Naive thymus-derived CD4-positive, alpha-beta T cell (primary cell): ENCODE measurements around the gene DYSF. TPM values are rescaled to one million over a fixed set of nuclear protein-coding genes. Genes with fewer than 3 reads are reported as not detected.

Experiments used
- ATAC-seq: fragments of 150-1000 bp; cut with Tn5 transposase; 2 replicates; pipeline ENCODE4 v1.10.0; 2021; ENCODE audit warnings: mild to moderate bottlenecking, moderate library complexity
- CTCF ChIA-PET: fragments of 350-600 bp; sonication (Branson Sonifier 250); formaldehyde crosslinking; loops from one replicate; lab custom pipeline; 2021; ENCODE audit warnings: antibody characterized with exemption; lab: Charles Lee
- POLR2A ChIA-PET: fragments of 350-600 bp; sonication (Branson Sonifier 250); formaldehyde crosslinking; loops from one replicate; lab custom pipeline; 2021; ENCODE audit warnings: antibody characterized with exemption, inconsistent platforms; lab: Charles Lee
- DNase-seq, 9 donors: peaks; one replicate each; pipeline versions ENCODE4 v3.0.0 to v3.0.0-alpha.2; 2020 to 2022; ENCODE audit warnings: mixed read lengths in 1 of 9
- H3K27ac ChIP-seq: one replicate; pipeline ENCODE4 v1.7.0; 2013; ENCODE audit warnings: mild to moderate bottlenecking, low read depth, low read length, moderate library complexity
- H3K27me3 ChIP-seq, 2 donors: one replicate each; pipeline ENCODE4 v1.7.0; 2013; ENCODE audit warnings: low read length in 2 of 2, mild to moderate bottlenecking in 2 of 2, moderate library complexity in 2 of 2; ENCODE audit not compliant: control insufficient read depth in 2 of 2, insufficient read depth in 2 of 2
- H3K36me3 ChIP-seq, 3 experiments: 1 replicate in 2 of 3; 2 replicates in 1 of 3; pipeline ENCODE4 v1.7.0; 2013; ENCODE audit warnings: low read length in 3 of 3, mild to moderate bottlenecking in 3 of 3, moderate library complexity in 1 of 3; ENCODE audit not compliant: insufficient read depth in 3 of 3, control insufficient read depth in 2 of 3
- H3K4me1 ChIP-seq, 2 donors: one replicate each; pipeline ENCODE4 v1.7.0; 2013; ENCODE audit warnings: low read length in 2 of 2, mild to moderate bottlenecking in 2 of 2, moderate library complexity in 1 of 2; ENCODE audit not compliant: control insufficient read depth in 2 of 2, insufficient read depth in 2 of 2
- H3K4me3 ChIP-seq: 2 replicates; pipeline ENCODE4 v1.7.0; 2013; ENCODE audit warnings: mild to moderate bottlenecking, low read length
- H3K9me3 ChIP-seq, 3 experiments: 1 replicate in 2 of 3; 2 replicates in 1 of 3; pipeline ENCODE4 v1.7.0; 2013; ENCODE audit warnings: low read length in 3 of 3; ENCODE audit not compliant: control insufficient read depth in 2 of 3
- H3K27ac Mint-ChIP-seq, 9 donors: one replicate each; pipeline ENCODE4 v1.8.0; 2020 to 2022; ENCODE audit warnings: mixed read lengths in 9 of 9, mild to moderate bottlenecking in 8 of 9, moderate library complexity in 5 of 9, inconsistent platforms in 2 of 9
- H3K27me3 Mint-ChIP-seq, 5 donors: one replicate each; pipeline ENCODE4 v1.8.0; 2021 to 2022; ENCODE audit warnings: mixed read lengths in 5 of 5, mild to moderate bottlenecking in 1 of 5
- H3K36me3 Mint-ChIP-seq, 5 donors: one replicate each; pipeline ENCODE4 v1.8.0; 2020 to 2022; ENCODE audit warnings: mixed read lengths in 5 of 5, mild to moderate bottlenecking in 3 of 5, inconsistent platforms in 1 of 5
- H3K4me1 Mint-ChIP-seq, 7 donors: one replicate each; pipeline ENCODE4 v1.8.0; 2020 to 2022; ENCODE audit warnings: mixed read lengths in 7 of 7, mild to moderate bottlenecking in 3 of 7, inconsistent platforms in 1 of 7
- H3K4me3 Mint-ChIP-seq, 10 donors: one replicate each; pipeline ENCODE4 v1.8.0; 2020 to 2022; ENCODE audit warnings: mild to moderate bottlenecking in 10 of 10, mixed read lengths in 10 of 10, moderate library complexity in 6 of 10, inconsistent platforms in 2 of 10
- H3K9me3 Mint-ChIP-seq, 11 donors: one replicate each; pipeline ENCODE4 v1.8.0; 2020 to 2022; ENCODE audit warnings: mixed read lengths in 11 of 11, mild to moderate bottlenecking in 4 of 11, inconsistent platforms in 1 of 11, moderate library complexity in 1 of 11
- intact Hi-C, 2 donors: fragments of 100-400 bp; cut with micrococcal nuclease; formaldehyde crosslinking; loops; one replicate each; pipeline ENCODE4 v1.15.1; 2023
- polyA plus RNA-seq, 2 donors: library from polyadenylated mRNA; unstranded; fragments of 300-500 nt; fragmentation: Illumina TruSeq; gene quantifications; one replicate each; pipeline ENCODE4 v1.2.3, GENCODE V29; 2021
- total RNA-seq, 6 experiments: library from RNA in 5 of 6; stranded (reverse) in 5 of 6; gene quantifications; 1 replicate in 5 of 6; 2 replicates in 1 of 6; pipeline ENCODE4 v1.2.3 and lab custom pipeline; 2021 to 2026

The DYSF gene
- total and polyA plus RNA-seq, 7 experiments from 2014 or later, result 0.14 to 28.2 (median 0.32) TPM; not detected in 2

- CTCF ChIA-PET, result no interaction called here
- H3K4me1 ChIP-seq, result no peaks in the 10 kb centered on the region
- peaks cover 0 to 47% (median 24%) of the 10 kb centered on the region in 5 donors for H3K27me3 Mint-ChIP-seq
These were observed 149.2 kb downstream of the DYSF start for GRCh38 chr2:71602581-71602980.

GRCh38 chr2:71603311-71603811 lies 150.0 kb downstream of the DYSF start:
- DNase-seq, result no peak
- H3K4me1 Mint-ChIP-seq, result peaks cover 0 to 16% (median 5%) of the 10 kb centered on the region in 7 donors
- peak overlapping the region in 1 of 9 donors; percentile 51 for H3K27ac Mint-ChIP-seq
- no peaks in the 10 kb centered on the region for H3K27me3 ChIP-seq
- H3K4me3 Mint-ChIP-seq, result peak overlapping the region in 1 of 10 donors; percentile 71
- intact Hi-C loops, result no loop called here
- ChIA-PET POLR2A (no interaction called here), CTCF (no interaction called here)
- H3K4me1 ChIP-seq, result no peaks in the 10 kb centered on the region
- H3K9me3 ChIP-seq, result no peaks in the 10 kb centered on the region
- no peak for ATAC-seq
- peaks cover 0 to 2% (median 0%) of the 10 kb centered on the region in 11 donors for H3K9me3 Mint-ChIP-seq
- H3K4me3 ChIP-seq, result no peak overlapping the region
- no peaks in the 10 kb centered on the region for H3K36me3 ChIP-seq
- no peaks in the 10 kb centered on the region for H3K36me3 Mint-ChIP-seq
- no peak overlapping the region for H3K27ac ChIP-seq
- H3K27me3 Mint-ChIP-seq, result peaks cover 0 to 47% (median 23%) of the 10 kb centered on the region in 5 donors

More at GRCh38 chr2:71602581-71602980, 149.2 kb downstream of the DYSF start:
- POLR2A ChIA-PET, result no interaction called here
- Mint-ChIP-seq H3K4me1 (peaks cover 0 to 16% (median 5%) of the 10 kb centered on the region in 7 donors), H3K36me3 (no peaks in the 10 kb centered on the region), H3K4me3 (no peak overlapping the region), H3K9me3 (peaks cover 0 to 2% (median 0%) of the 10 kb centered on the region in 11 donors), H3K27ac (no peak overlapping the region)
- Histone ChIP-seq H3K27me3 (no peaks in the 10 kb centered on the region), H3K4me3 (no peak overlapping the region), H3K27ac (no peak overlapping the region), H3K36me3 (no peaks in the 10 kb centered on the region), H3K9me3 (no peaks in the 10 kb centered on the region)
- ATAC-seq (no peak), DNase-seq (no peak)
- intact Hi-C loops, result no loop called here

DNA sequence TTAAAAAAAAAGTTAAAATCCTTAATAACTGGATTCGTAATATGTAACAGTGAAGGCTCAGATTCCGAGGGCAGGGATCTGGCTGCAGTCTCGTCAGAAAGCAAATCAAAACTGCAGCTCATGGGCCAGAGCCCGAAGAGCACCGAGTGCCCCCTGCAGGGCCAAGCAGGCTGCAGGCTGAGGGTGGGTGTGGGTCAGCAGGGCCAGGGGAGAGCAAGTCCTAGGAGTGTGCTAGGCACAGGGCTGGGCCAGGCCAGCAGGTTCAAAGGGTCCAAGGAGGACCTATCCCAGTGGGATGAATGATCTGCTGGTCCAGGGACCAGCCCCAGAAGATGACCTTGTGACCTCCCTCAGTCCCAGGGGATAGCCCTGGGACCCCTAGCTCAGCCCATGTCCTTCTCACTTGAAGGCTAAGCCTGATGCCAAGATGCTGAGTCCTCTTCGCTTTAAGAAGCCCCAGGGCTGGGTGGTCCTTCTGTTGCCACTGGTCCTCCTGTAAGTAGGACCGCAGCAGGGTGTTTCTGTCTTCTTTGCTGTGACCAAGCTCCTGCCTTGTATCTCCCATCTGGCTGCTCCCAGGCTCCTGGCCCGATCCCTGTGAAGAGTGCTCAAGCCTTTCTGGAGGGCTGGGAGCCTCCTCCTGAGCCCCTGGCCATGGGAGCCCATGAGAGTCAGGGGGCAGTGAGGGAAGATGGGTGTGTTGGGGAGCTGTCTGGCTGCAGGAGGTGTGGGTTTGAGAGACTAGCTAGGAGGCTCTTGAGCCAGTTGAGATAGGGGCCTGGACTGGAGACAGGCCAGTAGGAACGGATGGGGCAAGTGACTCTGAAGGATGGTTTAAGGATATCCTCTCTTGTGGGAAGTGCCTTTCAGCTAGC lies 150.7 kb downstream of the DYSF start:
- Mint-ChIP-seq H3K4me1 (peaks cover 0 to 16% (median 5%) of the 10 kb centered on the region in 7 donors), H3K9me3 (peaks cover 0 to 2% (median 0%) of the 10 kb centered on the region in 11 donors), H3K27ac (peak overlapping the region in 1 of 9 donors; percentile 4), H3K4me3 (peak overlapping the region in 1 of 10 donors; percentile 46), H3K27me3 (peaks cover 0 to 46% (median 20%) of the 10 kb centered on the region in 5 donors), H3K36me3 (no peaks in the 10 kb centered on the region)
- POLR2A ChIA-PET, result no interaction called here
- Histone ChIP-seq H3K9me3 (no peaks in the 10 kb centered on the region), H3K4me1 (no peaks in the 10 kb centered on the region), H3K27me3 (no peaks in the 10 kb centered on the region), H3K36me3 (no peaks in the 10 kb centered on the region), H3K4me3 (no peak overlapping the region), H3K27ac (no peak overlapping the region)
- CTCF ChIA-PET, result no interaction called here
- ATAC-seq (no peak), DNase-seq (no peak)
- intact Hi-C loops, result no loop called here

DNA sequence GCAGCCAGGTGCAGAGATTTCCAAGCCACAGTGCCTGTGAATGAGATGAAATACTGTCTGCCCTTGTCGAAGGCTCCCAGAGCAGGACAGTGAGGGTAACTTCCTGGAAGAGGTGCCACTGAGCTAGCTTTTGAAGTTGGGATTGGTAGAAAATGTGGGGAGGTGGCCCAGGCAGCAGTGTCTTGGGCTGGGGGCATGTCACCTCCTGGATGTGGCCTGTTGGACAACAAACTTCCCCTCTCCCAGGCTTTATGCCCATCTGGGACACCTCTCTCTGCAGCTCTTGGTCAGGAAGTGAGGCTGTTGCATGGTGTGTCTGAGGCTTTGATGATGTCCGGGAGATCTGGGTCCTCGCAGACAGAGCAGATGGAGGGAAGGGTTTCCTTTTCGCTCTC lies 151.4 kb downstream of the DYSF start:
- Histone ChIP-seq H3K9me3 (no peaks in the 10 kb centered on the region), H3K36me3 (no peaks in the 10 kb centered on the region), H3K27ac (no peak overlapping the region), H3K4me1 (no peaks in the 10 kb centered on the region), H3K4me3 (no peak overlapping the region), H3K27me3 (no peaks in the 10 kb centered on the region)
- Mint-ChIP-seq H3K9me3 (peaks cover 0 to 2% (median 0%) of the 10 kb centered on the region in 11 donors), H3K27ac (peak overlapping the region in 2 of 9 donors; percentile 4 to 68), H3K4me3 (peak overlapping the region in 1 of 10 donors; percentile 46), H3K27me3 (peaks cover 0 to 40% (median 20%) of the 10 kb centered on the region in 5 donors), H3K36me3 (no peaks in the 10 kb centered on the region), H3K4me1 (peaks cover 0 to 16% (median 5%) of the 10 kb centered on the region in 7 donors)
- intact Hi-C loops, result no loop called here
- ATAC-seq, result no peak
- no peak for DNase-seq
- ChIA-PET CTCF (no interaction called here), POLR2A (no interaction called here)

DNA sequence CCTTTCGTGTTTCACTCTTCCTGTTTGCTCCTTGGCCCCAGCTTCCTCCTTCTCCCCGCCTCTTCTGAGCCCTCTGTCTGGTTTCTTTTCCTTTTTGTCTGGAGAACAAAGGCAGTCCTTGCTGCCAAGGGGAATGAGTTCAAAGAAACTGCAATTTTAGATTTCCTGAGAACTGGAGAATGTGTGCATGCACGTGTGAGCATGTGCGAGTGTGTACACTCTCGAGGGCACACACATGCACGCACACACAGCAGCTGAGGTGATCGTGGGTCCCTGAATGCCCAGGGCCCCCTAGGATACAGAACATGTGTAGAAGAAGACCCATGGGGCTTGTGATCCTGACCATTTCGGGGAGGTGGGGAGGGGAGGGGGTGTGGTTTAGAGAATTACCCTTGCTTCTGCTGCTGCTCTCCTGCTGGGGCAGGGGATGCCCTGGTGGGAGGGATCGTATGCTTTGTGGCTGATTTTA lies 151.8 kb downstream of the DYSF start:
- no peaks in the 10 kb centered on the region for H3K36me3 ChIP-seq
- DNase-seq (no peak), ATAC-seq (no peak)
- intact Hi-C loops, result no loop called here
- H3K36me3 Mint-ChIP-seq, result no peaks in the 10 kb centered on the region
- H3K27me3 Mint-ChIP-seq, result peaks cover 0 to 38% (median 20%) of the 10 kb centered on the region in 5 donors
- no peak overlapping the region for H3K27ac ChIP-seq
- no peaks in the 10 kb centered on the region for H3K9me3 ChIP-seq
- H3K27me3 ChIP-seq, result no peaks in the 10 kb centered on the region
- H3K4me1 ChIP-seq, result no peaks in the 10 kb centered on the region
- H3K4me3 Mint-ChIP-seq, result peak overlapping the region in 2 of 10 donors; percentile 4 to 46
- peaks cover 0 to 2% (median 0%) of the 10 kb centered on the region in 11 donors for H3K9me3 Mint-ChIP-seq
- POLR2A ChIA-PET, result no interaction called here
- peaks cover 0 to 16% (median 5%) of the 10 kb centered on the region in 7 donors for H3K4me1 Mint-ChIP-seq
- H3K27ac Mint-ChIP-seq, result peak overlapping the region in 1 of 9 donors; percentile 68
- CTCF ChIA-PET, result no interaction called here
- no peak overlapping the region for H3K4me3 ChIP-seq

- no peaks in the 10 kb centered on the region for H3K36me3 Mint-ChIP-seq
- peaks cover 0 to 1% (median 0%) of the 10 kb centered on the region in 11 donors for H3K9me3 Mint-ChIP-seq
- H3K27ac Mint-ChIP-seq, result no peak overlapping the region
- CTCF ChIA-PET, result no interaction called here
- Histone ChIP-seq H3K4me3 (no peak overlapping the region), H3K9me3 (no peaks in the 10 kb centered on the region), H3K36me3 (no peaks in the 10 kb centered on the region), H3K27me3 (no peaks in the 10 kb centered on the region), H3K4me1 (no peaks in the 10 kb centered on the region), H3K27ac (no peak overlapping the region)
- ATAC-seq (no peak), DNase-seq (no peak)
- POLR2A ChIA-PET, result no interaction called here
- intact Hi-C loops, result no loop called here
- H3K4me1 Mint-ChIP-seq, result peaks cover 0 to 16% (median 5%) of the 10 kb centered on the region in 7 donors
- peaks cover 0 to 37% (median 20%) of the 10 kb centered on the region in 5 donors for H3K27me3 Mint-ChIP-seq
- no peak overlapping the region for H3K4me3 Mint-ChIP-seq
These were observed 152.4 kb downstream of the DYSF start for GRCh38 chr2:71605781-71606241.
